ENCODE results near the gene TICRR.

The TICRR gene

GRCh38 chr15:89674526-89674925, 99.3 kb downstream of the TICRR start:
- DNase-seq, result no peak

DNA sequence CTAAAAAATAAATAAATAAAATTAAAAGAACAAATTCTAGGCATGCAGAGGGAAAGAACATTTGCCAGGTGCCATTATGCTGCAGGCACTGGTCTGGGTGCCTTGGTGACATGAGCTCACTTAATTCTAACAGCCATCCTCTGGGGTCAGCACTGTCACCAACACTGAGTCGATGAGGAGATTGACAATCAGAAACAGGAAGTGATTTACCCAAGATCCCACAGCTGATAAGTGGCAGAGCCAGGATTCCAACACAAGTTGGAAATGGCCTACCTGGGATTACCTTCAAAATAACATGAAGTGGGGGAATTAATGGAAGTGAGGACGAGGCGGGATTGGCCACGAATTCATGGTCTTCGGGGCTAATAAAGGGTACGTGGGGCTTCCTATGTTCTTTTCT, 100.3 kb downstream of the TICRR start:
- DNase-seq, result no peak

- no peak for DNase-seq
These were observed 102.1 kb downstream of the TICRR start for GRCh38 chr15:89677381-89677780.

Data from midbrain (tissue), 1 donor.